Measurements from ENCODE around the gene SLC37A3. TPM values are rescaled to one million over a fixed set of nuclear protein-coding genes. Genes with fewer than 3 reads are reported as not detected.

SLC37A3 gene
- total and polyA plus RNA-seq, 2 experiments from 2014 or later, result 44.9 to 64.5 TPM

DNA sequence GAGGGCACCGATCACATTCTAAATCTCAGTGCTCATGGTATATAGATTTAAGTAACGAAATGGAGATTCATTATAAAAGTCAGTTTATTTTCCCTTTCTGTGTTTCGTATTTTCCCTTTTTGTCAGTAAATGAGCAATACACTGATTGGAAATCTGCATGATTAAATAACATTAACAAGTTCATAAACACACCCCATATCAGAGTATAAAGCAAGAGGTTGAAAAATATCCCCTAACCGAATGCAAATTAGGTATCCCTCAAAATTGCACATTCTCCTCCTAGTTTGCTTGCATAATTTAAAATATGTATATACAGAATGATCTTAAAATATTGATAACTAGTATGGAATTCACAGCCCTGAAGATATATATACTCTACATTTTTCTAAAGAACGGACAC lies 64.6 kb downstream of the SLC37A3 start:
- Histone ChIP-seq H3K27ac (no peak overlapping the region), H3K9me2 (replicated peaks; ENCODE audit: insufficient read depth) (no peaks in the 10 kb centered on the region), H3K36me3 (replicated peaks; ENCODE audit: insufficient read depth, low read depth) (no peaks in the 10 kb centered on the region), H3K27me3 (no peaks in the 10 kb centered on the region), H3K79me2 (no peaks in the 10 kb centered on the region), H3K9me3 (ENCODE audit: low read depth) (no peaks in the 10 kb centered on the region), H2AFZ (no peak overlapping the region), H3K4me2 (no peak overlapping the region), H4K20me1 (ENCODE audit: insufficient read depth, poor library complexity, severe bottlenecking) (no peaks in the 10 kb centered on the region), H3K4me1 (ENCODE audit: insufficient read depth) (no peaks in the 10 kb centered on the region), H3K4me3 (no peak overlapping the region)
- TF ChIP-seq EZH2 (IDR thresholded peaks at IDR 0.05; ENCODE audit: borderline replicate concordance), result no peak
- TF ChIP-seq, protein P1, sequence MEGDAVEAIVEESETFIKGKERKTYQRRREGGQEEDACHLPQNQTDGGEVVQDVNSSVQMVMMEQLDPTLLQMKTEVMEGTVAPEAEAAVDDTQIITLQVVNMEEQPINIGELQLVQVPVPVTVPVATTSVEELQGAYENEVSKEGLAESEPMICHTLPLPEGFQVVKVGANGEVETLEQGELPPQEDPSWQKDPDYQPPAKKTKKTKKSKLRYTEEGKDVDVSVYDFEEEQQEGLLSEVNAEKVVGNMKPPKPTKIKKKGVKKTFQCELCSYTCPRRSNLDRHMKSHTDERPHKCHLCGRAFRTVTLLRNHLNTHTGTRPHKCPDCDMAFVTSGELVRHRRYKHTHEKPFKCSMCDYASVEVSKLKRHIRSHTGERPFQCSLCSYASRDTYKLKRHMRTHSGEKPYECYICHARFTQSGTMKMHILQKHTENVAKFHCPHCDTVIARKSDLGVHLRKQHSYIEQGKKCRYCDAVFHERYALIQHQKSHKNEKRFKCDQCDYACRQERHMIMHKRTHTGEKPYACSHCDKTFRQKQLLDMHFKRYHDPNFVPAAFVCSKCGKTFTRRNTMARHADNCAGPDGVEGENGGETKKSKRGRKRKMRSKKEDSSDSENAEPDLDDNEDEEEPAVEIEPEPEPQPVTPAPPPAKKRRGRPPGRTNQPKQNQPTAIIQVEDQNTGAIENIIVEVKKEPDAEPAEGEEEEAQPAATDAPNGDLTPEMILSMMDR (IDR thresholded peaks at IDR 0.05; ENCODE audit: poor library complexity), result no peak
- DNase-seq (ENCODE audit: low spot score), result no peak
- 98% methylated on average over 5 of the region's 5 CpGs for WGBS (ENCODE audit: low lambda C conversion rate, missing lambda C conversion rate)

DNA sequence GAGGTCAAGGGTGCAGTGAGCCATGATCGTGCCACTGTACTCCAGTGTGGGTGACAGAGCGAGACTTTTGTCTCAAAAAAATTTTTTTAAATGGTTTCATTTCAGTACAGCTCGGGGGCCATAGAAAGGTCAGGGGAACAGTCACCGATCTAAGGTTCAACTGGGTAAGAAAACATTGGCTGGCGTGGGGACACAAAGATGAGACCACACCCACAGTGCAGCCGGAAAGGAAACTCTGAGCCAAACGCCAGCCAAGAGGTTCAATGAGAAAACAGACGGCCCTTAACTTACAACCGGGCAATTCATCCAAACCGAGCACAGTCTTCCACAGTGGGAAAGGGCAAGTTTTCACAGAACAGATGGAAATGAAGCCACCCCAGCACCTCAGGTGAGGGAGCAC lies 65.1 kb downstream of the SLC37A3 start:
- H3K79me2 ChIP-seq, result no peaks in the 10 kb centered on the region
- H3K9me2 ChIP-seq (replicated peaks; ENCODE audit: insufficient read depth), result no peaks in the 10 kb centered on the region
- H3K27me3 ChIP-seq, result no peaks in the 10 kb centered on the region
- H4K20me1 ChIP-seq (ENCODE audit: insufficient read depth, poor library complexity, severe bottlenecking), result no peaks in the 10 kb centered on the region
- H3K4me3 ChIP-seq, result no peak overlapping the region
- TF ChIP-seq, protein P1 (IDR thresholded peaks at IDR 0.05; ENCODE audit: poor library complexity), result no peak
- no peak for TF ChIP-seq EZH2phosphoT487 (IDR thresholded peaks at IDR 0.05; ENCODE audit: low read depth, severe bottlenecking, unreplicated experiment)
- no peaks in the 10 kb centered on the region for H3K4me1 ChIP-seq (ENCODE audit: insufficient read depth)
- H3K36me3 ChIP-seq (replicated peaks; ENCODE audit: insufficient read depth, low read depth), result no peaks in the 10 kb centered on the region
- H3K4me2 ChIP-seq, result no peak overlapping the region
- no peaks in the 10 kb centered on the region for H3K9me3 ChIP-seq (ENCODE audit: low read depth)
- DNase-seq (ENCODE audit: low spot score), result no peak
- H3K27ac ChIP-seq, result no peak overlapping the region
- no peak overlapping the region for H2AFZ ChIP-seq
- WGBS (ENCODE audit: low lambda C conversion rate, missing lambda C conversion rate), result 97% methylated on average over 10 of the region's 10 CpGs

DNA sequence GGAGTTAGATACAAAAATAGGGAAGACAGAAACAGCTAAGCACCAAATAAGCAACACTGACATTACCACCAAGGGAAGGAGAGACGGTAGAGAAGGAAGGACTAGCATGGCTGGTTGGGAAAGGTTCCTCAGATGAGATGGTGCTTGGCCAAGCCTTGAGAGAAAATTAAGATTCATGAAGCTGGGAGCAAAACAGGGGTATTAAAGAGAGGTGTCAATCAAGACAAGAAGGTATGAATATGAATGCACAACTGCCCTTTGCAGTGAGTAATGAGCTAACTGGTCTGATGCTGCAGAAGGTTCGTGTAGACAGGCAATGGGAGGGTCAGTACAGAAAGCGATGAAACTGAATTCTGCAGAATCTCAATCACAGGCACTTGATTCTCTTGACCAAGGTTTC lies 67.7 kb downstream of the SLC37A3 start:
- TF ChIP-seq EZH2phosphoT487 (IDR thresholded peaks at IDR 0.05; ENCODE audit: low read depth, severe bottlenecking, unreplicated experiment) (no peak), EZH2 (IDR thresholded peaks at IDR 0.05; ENCODE audit: borderline replicate concordance) (no peak)
- TF ChIP-seq, protein P1 (IDR thresholded peaks at IDR 0.05; ENCODE audit: poor library complexity), result no peak
- no peak for DNase-seq (ENCODE audit: low spot score)
- H3K79me2 ChIP-seq, result no peaks in the 10 kb centered on the region
- H3K9me3 ChIP-seq (ENCODE audit: low read depth), result no peaks in the 10 kb centered on the region
- no peaks in the 10 kb centered on the region for H3K9me2 ChIP-seq (replicated peaks; ENCODE audit: insufficient read depth)
- H3K4me2 ChIP-seq, result no peak overlapping the region
- no peaks in the 10 kb centered on the region for H3K36me3 ChIP-seq (replicated peaks; ENCODE audit: insufficient read depth, low read depth)
- no peak overlapping the region for H2AFZ ChIP-seq
- H3K4me1 ChIP-seq (ENCODE audit: insufficient read depth), result peaks cover 4% of the 10 kb centered on the region
- 93% methylated on average over 3 of the region's 3 CpGs for WGBS (ENCODE audit: low lambda C conversion rate, missing lambda C conversion rate)
- H4K20me1 ChIP-seq (ENCODE audit: insufficient read depth, poor library complexity, severe bottlenecking), result no peaks in the 10 kb centered on the region
- no peak overlapping the region for H3K4me3 ChIP-seq
- H3K27me3 ChIP-seq, result no peaks in the 10 kb centered on the region
- H3K27ac ChIP-seq, result no peak overlapping the region

DNA sequence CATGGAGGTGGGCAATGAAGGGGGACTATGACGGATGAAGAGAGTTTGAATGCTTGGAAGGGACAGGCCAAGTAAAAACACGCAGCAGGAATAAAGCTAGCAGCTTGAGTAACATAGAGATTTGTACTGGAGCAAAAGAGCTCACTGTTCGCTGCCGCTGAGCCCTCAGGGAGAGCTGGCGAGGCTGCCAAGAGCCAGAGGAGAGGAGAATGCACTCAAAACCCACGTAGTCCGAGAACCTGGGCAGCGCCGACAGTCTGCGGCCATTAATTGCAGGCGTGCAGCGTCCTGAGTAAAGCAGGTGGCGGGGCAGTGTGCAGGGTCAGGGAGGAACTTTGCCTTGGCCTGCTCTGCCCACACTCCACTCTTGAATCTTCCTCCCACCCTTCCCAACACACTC lies 68.2 kb downstream of the SLC37A3 start:
- TF ChIP-seq EZH2 (IDR thresholded peaks at IDR 0.05; ENCODE audit: borderline replicate concordance) (no peak), EZH2phosphoT487 (IDR thresholded peaks at IDR 0.05; ENCODE audit: low read depth, severe bottlenecking, unreplicated experiment) (no peak)
- TF ChIP-seq, protein P1 (IDR thresholded peaks at IDR 0.05; ENCODE audit: poor library complexity), result no peak
- no peaks in the 10 kb centered on the region for H3K9me2 ChIP-seq (replicated peaks; ENCODE audit: insufficient read depth)
- no peaks in the 10 kb centered on the region for H3K27me3 ChIP-seq
- H2AFZ ChIP-seq, result no peak overlapping the region
- 87% methylated on average over 13 of the region's 13 CpGs for WGBS (ENCODE audit: low lambda C conversion rate, missing lambda C conversion rate)
- H3K4me2 ChIP-seq, result no peak overlapping the region
- no peak overlapping the region for H3K4me3 ChIP-seq
- no peaks in the 10 kb centered on the region for H3K36me3 ChIP-seq (replicated peaks; ENCODE audit: insufficient read depth, low read depth)
- peaks cover 4% of the 10 kb centered on the region for H3K4me1 ChIP-seq (ENCODE audit: insufficient read depth)
- H4K20me1 ChIP-seq (ENCODE audit: insufficient read depth, poor library complexity, severe bottlenecking), result no peaks in the 10 kb centered on the region
- DNase-seq (ENCODE audit: low spot score), result no peak
- H3K9me3 ChIP-seq (ENCODE audit: low read depth), result no peaks in the 10 kb centered on the region
- no peaks in the 10 kb centered on the region for H3K79me2 ChIP-seq
- H3K27ac ChIP-seq, result no peak overlapping the region
